A549 (cell line): ENCODE measurements around the gene GOLGA6C.
"Not testable (repeated sequence)": the region's sequence is repeated elsewhere in the genome, so short reads cannot be mapped to it uniquely, and the experiment has no call there.

Experiments used
- NR3C1 ChIP-seq: fragments of >200 bp; sonication (Bioruptor Twin); formaldehyde crosslinking; IDR thresholded peaks from 3 replicates; pipeline ENCODE4 v1.6.1; 2017
- TF ChIP-seq, protein P1 (sequence below): fragments of >200 bp; sonication (Bioruptor Twin); formaldehyde crosslinking; IDR thresholded peaks from 3 replicates; pipeline ENCODE4 v1.5.1; 2016

GRCh38 chr15:75319231-75319897 is 61.2 kb downstream of the GOLGA6C start:
- TF ChIP-seq, protein P1, sequence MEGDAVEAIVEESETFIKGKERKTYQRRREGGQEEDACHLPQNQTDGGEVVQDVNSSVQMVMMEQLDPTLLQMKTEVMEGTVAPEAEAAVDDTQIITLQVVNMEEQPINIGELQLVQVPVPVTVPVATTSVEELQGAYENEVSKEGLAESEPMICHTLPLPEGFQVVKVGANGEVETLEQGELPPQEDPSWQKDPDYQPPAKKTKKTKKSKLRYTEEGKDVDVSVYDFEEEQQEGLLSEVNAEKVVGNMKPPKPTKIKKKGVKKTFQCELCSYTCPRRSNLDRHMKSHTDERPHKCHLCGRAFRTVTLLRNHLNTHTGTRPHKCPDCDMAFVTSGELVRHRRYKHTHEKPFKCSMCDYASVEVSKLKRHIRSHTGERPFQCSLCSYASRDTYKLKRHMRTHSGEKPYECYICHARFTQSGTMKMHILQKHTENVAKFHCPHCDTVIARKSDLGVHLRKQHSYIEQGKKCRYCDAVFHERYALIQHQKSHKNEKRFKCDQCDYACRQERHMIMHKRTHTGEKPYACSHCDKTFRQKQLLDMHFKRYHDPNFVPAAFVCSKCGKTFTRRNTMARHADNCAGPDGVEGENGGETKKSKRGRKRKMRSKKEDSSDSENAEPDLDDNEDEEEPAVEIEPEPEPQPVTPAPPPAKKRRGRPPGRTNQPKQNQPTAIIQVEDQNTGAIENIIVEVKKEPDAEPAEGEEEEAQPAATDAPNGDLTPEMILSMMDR: not testable (repeated sequence)
- TF ChIP-seq NR3C1: not testable (repeated sequence)
